Keratinocyte (primary cell): ENCODE measurements around the gene FOXP3.

Source experiments
- EZH2 ChIP-seq: IDR thresholded peaks from one replicate; pipeline ENCODE4 v1.6.1; 2012; ENCODE audit warnings: inconsistent platforms, mild to moderate bottlenecking, low read length, moderate library complexity
- TF ChIP-seq, protein P1 (sequence below), 3 experiments: IDR thresholded peaks in 1 of 3; conservative IDR thresholded peaks in 1 of 3; optimal IDR thresholded peaks in 1 of 3; 2 replicates in 2 of 3; 3 replicates in 1 of 3; pipeline versions ENCODE3 to v1.5.1; 2011; ENCODE audit warnings: low read length in 3 of 3, mild to moderate bottlenecking in 3 of 3, moderate library complexity in 2 of 3, control low read depth in 1 of 3, inconsistent platforms in 1 of 3; ENCODE audit not compliant: insufficient read depth in 2 of 3; ENCODE audit errors: extremely low read depth in 1 of 3

DNA sequence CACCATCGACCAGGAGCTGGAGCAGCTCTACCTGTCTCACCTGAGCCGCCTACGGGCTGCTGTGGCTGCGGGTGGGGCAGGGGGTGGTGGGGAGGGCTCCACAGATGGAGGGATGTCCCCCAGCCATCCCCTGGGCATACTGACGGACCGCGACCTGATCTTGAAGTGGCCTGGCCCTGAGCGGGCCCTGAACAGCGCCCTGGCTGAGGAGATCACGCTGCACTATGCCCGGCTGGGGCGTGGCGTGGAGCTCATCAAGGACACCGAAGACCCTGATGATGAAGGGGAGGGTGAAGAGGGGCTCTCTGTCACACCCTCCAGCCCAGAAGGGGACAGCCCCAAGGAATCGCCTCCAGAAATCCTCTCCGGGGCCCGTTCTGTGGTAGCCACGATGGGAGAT lies 21.6 kb upstream of the FOXP3 start:
- TF ChIP-seq, protein P1, sequence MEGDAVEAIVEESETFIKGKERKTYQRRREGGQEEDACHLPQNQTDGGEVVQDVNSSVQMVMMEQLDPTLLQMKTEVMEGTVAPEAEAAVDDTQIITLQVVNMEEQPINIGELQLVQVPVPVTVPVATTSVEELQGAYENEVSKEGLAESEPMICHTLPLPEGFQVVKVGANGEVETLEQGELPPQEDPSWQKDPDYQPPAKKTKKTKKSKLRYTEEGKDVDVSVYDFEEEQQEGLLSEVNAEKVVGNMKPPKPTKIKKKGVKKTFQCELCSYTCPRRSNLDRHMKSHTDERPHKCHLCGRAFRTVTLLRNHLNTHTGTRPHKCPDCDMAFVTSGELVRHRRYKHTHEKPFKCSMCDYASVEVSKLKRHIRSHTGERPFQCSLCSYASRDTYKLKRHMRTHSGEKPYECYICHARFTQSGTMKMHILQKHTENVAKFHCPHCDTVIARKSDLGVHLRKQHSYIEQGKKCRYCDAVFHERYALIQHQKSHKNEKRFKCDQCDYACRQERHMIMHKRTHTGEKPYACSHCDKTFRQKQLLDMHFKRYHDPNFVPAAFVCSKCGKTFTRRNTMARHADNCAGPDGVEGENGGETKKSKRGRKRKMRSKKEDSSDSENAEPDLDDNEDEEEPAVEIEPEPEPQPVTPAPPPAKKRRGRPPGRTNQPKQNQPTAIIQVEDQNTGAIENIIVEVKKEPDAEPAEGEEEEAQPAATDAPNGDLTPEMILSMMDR (optimal IDR thresholded peaks at IDR 0.05 in 1 of 3, IDR thresholded peaks at IDR 0.05 in 1 of 3, conservative IDR thresholded peaks at IDR 0.05 in 1 of 3; ENCODE audit: extremely low read depth in 1 of 3, insufficient read depth in 2 of 3, low read length in 3 of 3), result no peak
- no peak for TF ChIP-seq EZH2
